Epithelial cell of proximal tubule (primary cell): Measurements from ENCODE around the gene PANX1. TPM values are rescaled to one million over a fixed set of nuclear protein-coding genes. Genes with fewer than 3 reads are reported as not detected.

Experiments used
- DNase-seq: peaks from one replicate; pipeline ENCODE4 v3.0.0-alpha.2; 2011; ENCODE audit warnings: low read depth
- H3K4me3 ChIP-seq: 2 replicates; pipeline ENCODE4 v1.5.1; 2011; ENCODE audit warnings: low read depth, mild to moderate bottlenecking, low read length
- total RNA-seq: library from RNA; depleted of rRNA; stranded (reverse); fragments of >200 nt; gene quantifications from 2 replicates; pipeline ENCODE4 v1.2.3, GENCODE V29; 2015
- TF ChIP-seq, protein P1 (sequence below): conservative IDR thresholded peaks from 2 replicates; pipeline ENCODE4 v1.5.1; 2012; ENCODE audit warnings: low read depth, mild to moderate bottlenecking, low read length

The PANX1 gene
- total RNA-seq, 1 donor from 2014 or later = 28.9 TPM

- DNase-seq = no peak
- H3K4me3 ChIP-seq = no peak overlapping the region
- TF ChIP-seq, protein P1, sequence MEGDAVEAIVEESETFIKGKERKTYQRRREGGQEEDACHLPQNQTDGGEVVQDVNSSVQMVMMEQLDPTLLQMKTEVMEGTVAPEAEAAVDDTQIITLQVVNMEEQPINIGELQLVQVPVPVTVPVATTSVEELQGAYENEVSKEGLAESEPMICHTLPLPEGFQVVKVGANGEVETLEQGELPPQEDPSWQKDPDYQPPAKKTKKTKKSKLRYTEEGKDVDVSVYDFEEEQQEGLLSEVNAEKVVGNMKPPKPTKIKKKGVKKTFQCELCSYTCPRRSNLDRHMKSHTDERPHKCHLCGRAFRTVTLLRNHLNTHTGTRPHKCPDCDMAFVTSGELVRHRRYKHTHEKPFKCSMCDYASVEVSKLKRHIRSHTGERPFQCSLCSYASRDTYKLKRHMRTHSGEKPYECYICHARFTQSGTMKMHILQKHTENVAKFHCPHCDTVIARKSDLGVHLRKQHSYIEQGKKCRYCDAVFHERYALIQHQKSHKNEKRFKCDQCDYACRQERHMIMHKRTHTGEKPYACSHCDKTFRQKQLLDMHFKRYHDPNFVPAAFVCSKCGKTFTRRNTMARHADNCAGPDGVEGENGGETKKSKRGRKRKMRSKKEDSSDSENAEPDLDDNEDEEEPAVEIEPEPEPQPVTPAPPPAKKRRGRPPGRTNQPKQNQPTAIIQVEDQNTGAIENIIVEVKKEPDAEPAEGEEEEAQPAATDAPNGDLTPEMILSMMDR = no peak
Observed at GRCh38 chr11:94142308-94143281, 14.0 kb downstream of the PANX1 start.

GRCh38 chr11:94144216-94144615 lies 15.6 kb downstream of the PANX1 start:
- H3K4me3 ChIP-seq = no peak overlapping the region
- no peak for DNase-seq
- TF ChIP-seq, protein P1 = no peak

DNA sequence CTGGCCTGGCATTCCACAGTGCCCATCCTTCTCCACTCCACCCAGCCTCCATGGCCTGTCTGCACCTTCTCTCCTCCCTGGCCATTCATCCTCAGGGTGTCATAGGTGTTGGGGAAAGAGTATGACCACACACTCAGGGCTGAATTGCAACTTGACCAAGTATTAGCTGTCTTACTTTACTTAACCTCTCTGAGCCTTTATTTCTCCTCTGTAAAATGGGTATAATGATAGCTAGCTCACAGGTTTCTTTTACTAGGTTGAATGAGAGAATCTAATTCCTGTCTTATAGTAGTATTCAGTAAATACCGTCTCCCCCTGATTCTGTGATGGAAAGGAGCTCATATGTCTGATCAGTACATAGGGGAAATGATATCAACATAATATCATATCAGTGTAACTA lies 16.0 kb downstream of the PANX1 start:
- no peak overlapping the region for H3K4me3 ChIP-seq
- TF ChIP-seq, protein P1 = no peak
- no peak for DNase-seq

DNA sequence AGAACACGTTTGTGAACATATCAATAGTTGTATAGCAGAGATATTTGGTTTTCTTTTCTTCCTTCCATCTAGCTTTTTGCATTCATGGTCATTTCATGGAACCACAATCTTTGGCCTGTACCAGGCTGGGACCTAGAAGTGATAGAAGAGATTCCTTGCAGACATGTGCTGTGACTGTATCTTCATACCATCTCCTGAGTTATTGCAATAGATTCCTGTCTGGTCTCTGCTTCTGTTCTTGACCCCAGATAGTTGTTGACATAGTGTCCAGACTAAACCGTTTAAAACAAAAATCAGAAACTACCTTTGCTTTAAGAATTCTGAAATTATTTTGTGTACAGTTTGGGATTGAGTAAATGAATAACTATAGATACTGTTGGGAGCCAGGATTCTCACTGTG lies 16.8 kb downstream of the PANX1 start:
- no peak overlapping the region for H3K4me3 ChIP-seq
- no peak for DNase-seq
- TF ChIP-seq, protein P1 = no peak

DNA sequence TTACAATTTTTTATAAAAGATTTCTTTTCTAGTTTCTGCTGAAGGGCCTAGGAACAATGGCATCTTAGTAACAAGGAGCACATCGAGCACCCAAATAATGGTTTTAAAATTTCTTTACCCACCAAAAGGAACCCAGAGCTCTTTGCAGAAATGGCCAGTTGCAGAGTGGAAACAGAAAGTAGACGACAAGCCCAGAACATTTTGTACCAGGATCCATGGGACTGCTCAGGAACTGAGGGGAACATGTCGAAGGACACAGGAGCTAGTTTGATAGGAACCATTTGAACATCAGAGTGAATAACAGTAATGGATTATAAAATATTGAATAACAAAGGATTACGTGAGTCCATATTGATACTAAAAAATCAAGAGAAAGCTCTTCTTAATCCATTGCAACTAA lies 17.3 kb downstream of the PANX1 start:
- no peak overlapping the region for H3K4me3 ChIP-seq
- TF ChIP-seq, protein P1 = no peak
- no peak for DNase-seq

DNA sequence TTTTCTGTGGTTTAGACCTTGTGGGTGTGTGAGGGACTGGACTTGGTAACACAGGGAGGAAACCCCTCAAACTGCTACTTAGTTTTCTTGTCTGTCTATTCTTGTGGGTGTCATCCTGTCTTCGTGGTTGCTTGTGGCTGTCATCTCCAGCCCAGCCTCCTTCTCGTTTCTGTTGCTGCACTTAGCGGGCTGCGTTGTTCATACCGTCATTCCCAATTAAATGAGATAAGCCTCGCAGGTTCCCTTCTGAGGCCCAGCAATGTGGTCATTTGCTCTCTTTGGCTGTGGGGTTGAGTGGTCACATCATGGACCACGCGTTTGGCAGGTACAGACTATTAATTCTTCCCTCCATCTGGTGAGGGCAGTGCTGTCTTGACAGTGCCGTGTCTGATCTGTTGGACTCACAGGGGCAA lies 18.8 kb downstream of the PANX1 start:
- no peak overlapping the region for H3K4me3 ChIP-seq
- no peak for DNase-seq
- TF ChIP-seq, protein P1 = no peak
